D721Med (cell line): ENCODE results near the gene RIMS4.

ENCODE experiments used
- DNase-seq: peaks from one replicate; pipeline ENCODE4 v3.0.0; 2011; ENCODE audit warnings: low spot score; ENCODE audit not compliant: insufficient read length
- FAIRE-seq: peaks from 2 replicates; lab custom pipeline; 2011; peaks lifted over from hg19 to GRCh38; lab: Jason Lieb, UNC
- CTCF ChIP-seq: IDR thresholded peaks from 2 replicates; pipeline ENCODE4 v1.5.1; 2012; ENCODE audit warnings: mild to moderate bottlenecking, control low read depth; ENCODE audit not compliant: insufficient read depth; ENCODE audit errors: missing control alignments

Gene RIMS4

GRCh38 chr20:44773070-44773829, 37.1 kb downstream of the RIMS4 start:
- no peak for TF ChIP-seq CTCF
- DNase-seq, result no peak
- FAIRE-seq, result no peak

- no peak for FAIRE-seq
- no peak for DNase-seq
Measured at GRCh38 chr20:44772636-44773035, 37.7 kb downstream of the RIMS4 start.

GRCh38 chr20:44771172-44771535, 39.2 kb downstream of the RIMS4 start:
- no peak for FAIRE-seq
- DNase-seq, result no peak
- TF ChIP-seq CTCF, result no peak

More at GRCh38 chr20:44772636-44773035, 37.7 kb downstream of the RIMS4 start:
- TF ChIP-seq CTCF, result no peak

GRCh38 chr20:44770484-44771171, 39.7 kb downstream of the RIMS4 start:
- FAIRE-seq, result no peak
- TF ChIP-seq CTCF, result no peak
- DNase-seq, result no peak

GRCh38 chr20:44769481-44769863, 40.9 kb downstream of the RIMS4 start:
- DNase-seq (no peak), FAIRE-seq (no peak)
- TF ChIP-seq CTCF, result no peak

GRCh38 chr20:44768854-44769480, 41.4 kb downstream of the RIMS4 start:
- no peak for TF ChIP-seq CTCF
- DNase-seq, result no peak
- no peak for FAIRE-seq

GRCh38 chr20:44768256-44768655, 42.1 kb downstream of the RIMS4 start:
- TF ChIP-seq CTCF, result no peak
- FAIRE-seq (no peak), DNase-seq (no peak)
